ENCODE data around the gene CNRIP1. TPM values are rescaled to one million over a fixed set of nuclear protein-coding genes. Genes with fewer than 3 reads are reported as not detected.

Gene CNRIP1
- total RNA-seq, 1 donor from 2014 or later: 17.5 TPM

- no peak overlapping the region for H3K4me3 ChIP-seq (ENCODE audit: low read depth, low read length)
- TF ChIP-seq, protein P1, sequence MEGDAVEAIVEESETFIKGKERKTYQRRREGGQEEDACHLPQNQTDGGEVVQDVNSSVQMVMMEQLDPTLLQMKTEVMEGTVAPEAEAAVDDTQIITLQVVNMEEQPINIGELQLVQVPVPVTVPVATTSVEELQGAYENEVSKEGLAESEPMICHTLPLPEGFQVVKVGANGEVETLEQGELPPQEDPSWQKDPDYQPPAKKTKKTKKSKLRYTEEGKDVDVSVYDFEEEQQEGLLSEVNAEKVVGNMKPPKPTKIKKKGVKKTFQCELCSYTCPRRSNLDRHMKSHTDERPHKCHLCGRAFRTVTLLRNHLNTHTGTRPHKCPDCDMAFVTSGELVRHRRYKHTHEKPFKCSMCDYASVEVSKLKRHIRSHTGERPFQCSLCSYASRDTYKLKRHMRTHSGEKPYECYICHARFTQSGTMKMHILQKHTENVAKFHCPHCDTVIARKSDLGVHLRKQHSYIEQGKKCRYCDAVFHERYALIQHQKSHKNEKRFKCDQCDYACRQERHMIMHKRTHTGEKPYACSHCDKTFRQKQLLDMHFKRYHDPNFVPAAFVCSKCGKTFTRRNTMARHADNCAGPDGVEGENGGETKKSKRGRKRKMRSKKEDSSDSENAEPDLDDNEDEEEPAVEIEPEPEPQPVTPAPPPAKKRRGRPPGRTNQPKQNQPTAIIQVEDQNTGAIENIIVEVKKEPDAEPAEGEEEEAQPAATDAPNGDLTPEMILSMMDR (conservative IDR thresholded peaks at IDR 0.05; ENCODE audit: low read depth, low read length): no peak
- no peak for DNase-seq (ENCODE audit: low read depth)
Observed at GRCh38 chr2:68248806-68249205, 70.9 kb downstream of the CNRIP1 start.

GRCh38 chr2:68248361-68248760 lies 71.4 kb downstream of the CNRIP1 start:
- DNase-seq (ENCODE audit: low read depth): no peak
- TF ChIP-seq, protein P1 (conservative IDR thresholded peaks at IDR 0.05; ENCODE audit: low read depth, low read length): no peak
- no peak overlapping the region for H3K4me3 ChIP-seq (ENCODE audit: low read depth, low read length)

DNA sequence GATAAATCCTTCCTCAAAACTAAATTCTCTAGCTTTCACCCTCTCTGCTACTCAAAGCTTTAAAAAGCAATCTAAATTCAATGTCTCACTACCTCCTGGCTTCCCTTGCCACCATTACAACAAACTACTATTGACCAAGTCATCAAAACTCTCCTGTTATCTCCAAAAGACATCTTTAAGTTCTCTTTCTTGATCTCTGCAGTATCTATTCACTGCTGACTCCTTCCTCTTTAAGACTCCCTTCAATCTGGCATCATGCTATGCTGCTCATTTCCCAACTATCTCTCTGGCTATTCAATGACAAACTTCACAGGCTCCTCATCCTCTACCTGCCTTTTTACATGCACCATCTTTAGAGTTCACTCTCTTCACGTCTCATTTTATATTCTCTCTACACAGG lies 73.4 kb downstream of the CNRIP1 start:
- no peak overlapping the region for H3K4me3 ChIP-seq (ENCODE audit: low read depth, low read length)
- TF ChIP-seq, protein P1 (conservative IDR thresholded peaks at IDR 0.05; ENCODE audit: low read depth, low read length): no peak
- DNase-seq (ENCODE audit: low read depth): no peak

DNA sequence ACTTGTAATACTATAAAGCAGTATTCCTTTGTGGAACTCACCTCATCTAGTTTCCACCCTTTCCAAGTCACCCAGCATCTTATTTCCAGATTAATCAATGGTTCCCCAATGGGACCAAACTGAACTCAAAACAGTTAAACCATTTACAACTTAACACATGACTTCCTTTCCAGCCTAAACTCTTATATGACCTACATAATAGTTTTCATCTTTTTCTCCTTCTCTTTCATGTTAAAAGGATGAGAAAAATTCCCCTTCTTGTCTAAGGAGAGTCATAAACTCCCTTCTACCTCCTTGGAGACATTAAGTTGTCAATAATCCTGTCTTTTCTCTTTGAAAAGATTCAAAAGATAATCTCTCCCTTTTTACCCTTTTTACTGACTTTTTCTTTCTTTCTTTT lies 74.1 kb downstream of the CNRIP1 start:
- no peak for DNase-seq (ENCODE audit: low read depth)
- H3K4me3 ChIP-seq (ENCODE audit: low read depth, low read length): no peak overlapping the region
- TF ChIP-seq, protein P1 (conservative IDR thresholded peaks at IDR 0.05; ENCODE audit: low read depth, low read length): no peak

- H3K4me3 ChIP-seq (ENCODE audit: low read depth, low read length): no peak overlapping the region
- TF ChIP-seq, protein P1 (conservative IDR thresholded peaks at IDR 0.05; ENCODE audit: low read depth, low read length): no peak
- DNase-seq (ENCODE audit: low read depth): no peak
Observed at GRCh38 chr2:68245066-68245465, 74.7 kb downstream of the CNRIP1 start.

- DNase-seq (ENCODE audit: low read depth): no peak
- no peak overlapping the region for H3K4me3 ChIP-seq (ENCODE audit: low read depth, low read length)
- TF ChIP-seq, protein P1 (conservative IDR thresholded peaks at IDR 0.05; ENCODE audit: low read depth, low read length): peak; percentile 34
Observed at GRCh38 chr2:68244456-68244855, 75.3 kb downstream of the CNRIP1 start.

Other genes with a start within 250 kb of the CNRIP1 start
- 17.5 and 43.0 TPM in 2 replicates for gene PNO1, start 162.1 kb downstream of the CNRIP1 start, total RNA-seq
- gene PPP3R1, start 67.4 kb downstream of the CNRIP1 start, total RNA-seq: 14.5 and 19.6 TPM in 2 replicates
- not detected in 2 replicates for gene PLEK, start 45.3 kb upstream of the CNRIP1 start, total RNA-seq
- gene FBXO48, start 147.3 kb upstream of the CNRIP1 start, total RNA-seq: 0.94 and 1.5 TPM in 2 replicates
- 2.3 and 5.1 TPM in 2 replicates for gene APLF, start 147.6 kb upstream of the CNRIP1 start, total RNA-seq